DOHH2 (cell line): Measurements from ENCODE around the gene TUBB2A.
"Not testable (repeated sequence)": the region's sequence is repeated elsewhere in the genome, so short reads cannot be mapped to it uniquely, and the experiment has no call there.

Experiments
- EZH2phosphoT487 ChIP-seq: fragments of 200-600 bp; sonication (generic); IDR thresholded peaks from 2 replicates; pipeline ENCODE4 v1.6.1; 2017; ENCODE audit warnings: borderline replicate concordance, mild to moderate bottlenecking, antibody characterized with exemption, low read length, moderate library complexity, mixed read lengths
- TF ChIP-seq, protein P1 (sequence below): fragments of 200-600 bp; sonication (generic); IDR thresholded peaks from one replicate; pipeline ENCODE4 v1.5.1; 2014; ENCODE audit warnings: antibody characterized with exemption, mild to moderate bottlenecking, low read depth, low read length; ENCODE audit not compliant: poor library complexity, severe bottlenecking

DNA sequence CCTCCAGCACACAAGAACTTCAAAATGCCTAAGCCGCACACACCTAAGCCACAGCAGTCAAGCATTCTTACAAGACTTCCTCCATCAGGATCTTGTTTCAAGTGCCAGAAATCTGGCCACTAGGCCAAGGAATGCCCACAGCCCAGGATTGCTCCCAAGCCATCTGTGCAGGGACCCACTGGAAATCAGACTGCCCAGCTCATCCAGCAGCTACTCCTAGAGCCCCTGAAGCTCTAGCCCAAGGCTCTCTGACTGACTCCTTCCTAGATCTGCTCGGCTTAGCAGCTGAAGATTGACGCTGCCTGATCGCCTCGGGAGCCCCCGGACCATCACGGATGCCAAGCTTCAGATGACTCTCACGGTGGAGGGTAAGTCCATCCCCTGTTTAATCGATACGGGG, 10.7 kb upstream of the TUBB2A start:
- TF ChIP-seq, protein P1, sequence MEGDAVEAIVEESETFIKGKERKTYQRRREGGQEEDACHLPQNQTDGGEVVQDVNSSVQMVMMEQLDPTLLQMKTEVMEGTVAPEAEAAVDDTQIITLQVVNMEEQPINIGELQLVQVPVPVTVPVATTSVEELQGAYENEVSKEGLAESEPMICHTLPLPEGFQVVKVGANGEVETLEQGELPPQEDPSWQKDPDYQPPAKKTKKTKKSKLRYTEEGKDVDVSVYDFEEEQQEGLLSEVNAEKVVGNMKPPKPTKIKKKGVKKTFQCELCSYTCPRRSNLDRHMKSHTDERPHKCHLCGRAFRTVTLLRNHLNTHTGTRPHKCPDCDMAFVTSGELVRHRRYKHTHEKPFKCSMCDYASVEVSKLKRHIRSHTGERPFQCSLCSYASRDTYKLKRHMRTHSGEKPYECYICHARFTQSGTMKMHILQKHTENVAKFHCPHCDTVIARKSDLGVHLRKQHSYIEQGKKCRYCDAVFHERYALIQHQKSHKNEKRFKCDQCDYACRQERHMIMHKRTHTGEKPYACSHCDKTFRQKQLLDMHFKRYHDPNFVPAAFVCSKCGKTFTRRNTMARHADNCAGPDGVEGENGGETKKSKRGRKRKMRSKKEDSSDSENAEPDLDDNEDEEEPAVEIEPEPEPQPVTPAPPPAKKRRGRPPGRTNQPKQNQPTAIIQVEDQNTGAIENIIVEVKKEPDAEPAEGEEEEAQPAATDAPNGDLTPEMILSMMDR = not testable (repeated sequence)
- TF ChIP-seq EZH2phosphoT487 = not testable (repeated sequence)
